ENCODE results near the gene PRPF6.

- TF ChIP-seq GATA3 (IDR thresholded peaks at IDR 0.05; ENCODE audit: low read depth, low read length) (no peak), GATA2 (IDR thresholded peaks at IDR 0.05; ENCODE audit: low read depth, low read length) (no peak)
These were observed 8.4 kb upstream of the PRPF6 start for GRCh38 chr20:63972312-63973159.
